Thymus (tissue), 14 donors: ENCODE data around the gene ETS1. TPM values are rescaled to one million over a fixed set of nuclear protein-coding genes. Genes with fewer than 3 reads are reported as not detected.

Source experiments
- DNase-seq, 9 donors: peaks; one replicate each; pipeline ENCODE4 v3.0.0-alpha.2; 2013; ENCODE audit warnings: low spot score in 9 of 9, low read depth in 6 of 9, missing footprints in 1 of 9
- H3K27ac ChIP-seq, 2 donors: one replicate each; pipeline ENCODE4 v1.5.1; 2013; ENCODE audit warnings: control low read depth in 1 of 2, low read depth in 1 of 2, low read length in 1 of 2, mild to moderate bottlenecking in 1 of 2, moderate library complexity in 1 of 2
- H3K27me3 ChIP-seq, 2 donors: one replicate each; pipeline ENCODE4 v1.5.1; 2013; ENCODE audit warnings: low read length in 1 of 2; ENCODE audit not compliant: control insufficient read depth in 2 of 2, insufficient read depth in 1 of 2
- H3K36me3 ChIP-seq, 2 donors: one replicate each; pipeline ENCODE4 v1.5.1; 2013; ENCODE audit warnings: low read length in 1 of 2, mild to moderate bottlenecking in 1 of 2, moderate library complexity in 1 of 2; ENCODE audit not compliant: control insufficient read depth in 2 of 2, insufficient read depth in 2 of 2
- H3K4me1 ChIP-seq, 2 donors: one replicate each; pipeline ENCODE4 v1.5.1; 2013; ENCODE audit warnings: low read length in 2 of 2; ENCODE audit not compliant: control insufficient read depth in 2 of 2, insufficient read depth in 2 of 2
- H3K4me3 ChIP-seq, 2 donors: one replicate each; pipeline ENCODE4 v1.5.1; 2013; ENCODE audit warnings: low read length in 2 of 2, control low read depth in 1 of 2, mild to moderate bottlenecking in 1 of 2
- H3K9me3 ChIP-seq, 2 donors: one replicate each; pipeline ENCODE4 v1.5.1; 2013; ENCODE audit warnings: low read length in 1 of 2, mild to moderate bottlenecking in 1 of 2; ENCODE audit not compliant: control insufficient read depth in 2 of 2, insufficient read depth in 1 of 2
- WGBS: extraction: QIAGEN DNeasy Blood & Tissue Kit; methylation state at CpG from one replicate; pipeline ENCODE4 v1.1.7; 2013; 5-methylcytosine and 5-hydroxymethylcytosine counted together
- long read RNA-seq, 10 donors: transcript quantifications; one replicate each; lab custom pipeline, GENCODE V29; 2026
- polyA plus RNA-seq: library from polyadenylated mRNA; stranded (reverse); fragments of 200-250 nt; gene quantifications from one replicate; pipeline ENCODE4 v1.2.3, GENCODE V29; 2013
- total RNA-seq: library from RNA; stranded (reverse); fragments of 120-200 nt; gene quantifications from one replicate; pipeline ENCODE4 v1.2.4, GENCODE V29; 2013
- donor health status: healthy.

ETS1 gene
- total RNA-seq (171 TPM), polyA plus RNA-seq (223 TPM)
- long read RNA-seq, donor 1, partial matches to known transcripts: 5 of 6 reads
- long read RNA-seq, donor 1, other reads (novel, unspliced or antisense): 0 of 6 reads
- long read RNA-seq, donor 2: 0 reads
- long read RNA-seq, donor 3, transcript ETS1-201 (8 exons, 2,231 nt): major isoform, 39 of 166 reads
- long read RNA-seq, donor 3, partial matches to known transcripts: 125 of 166 reads
- long read RNA-seq, donor 3, other reads (novel, unspliced or antisense): 0 of 166 reads
- long read RNA-seq, donor 4, full-length matches to known transcripts: 9 of 77 reads
- long read RNA-seq, donor 4, partial matches to known transcripts: 68 of 77 reads
- long read RNA-seq, donor 4, other reads (novel, unspliced or antisense): 0 of 77 reads
- long read RNA-seq, donor 5, transcript ETS1-201 (8 exons, 2,231 nt): major isoform, 33 of 158 reads
- long read RNA-seq, donor 5, partial matches to known transcripts: 125 of 158 reads
- long read RNA-seq, donor 5, other reads (novel, unspliced or antisense): 0 of 158 reads
- long read RNA-seq, donor 6, transcript ETS1-201 (8 exons, 2,231 nt): major isoform, 21 of 97 reads
- long read RNA-seq, donor 6, partial matches to known transcripts: 74 of 97 reads
- long read RNA-seq, donor 6, other reads (novel, unspliced or antisense): 0 of 97 reads
- long read RNA-seq, donor 7, full-length matches to known transcripts: 30 of 135 reads
- long read RNA-seq, donor 7, partial matches to known transcripts: 105 of 135 reads
- long read RNA-seq, donor 7, other reads (novel, unspliced or antisense): 0 of 135 reads
- long read RNA-seq, donor 8, transcript ETS1-201 (8 exons, 2,231 nt): major isoform, 7 of 48 reads
- long read RNA-seq, donor 8, partial matches to known transcripts: 39 of 48 reads
- long read RNA-seq, donor 8, other reads (novel, unspliced or antisense): 0 of 48 reads
- long read RNA-seq, donor 9, full-length matches to known transcripts: 22 of 75 reads
- long read RNA-seq, donor 9, partial matches to known transcripts: 53 of 75 reads
- long read RNA-seq, donor 9, other reads (novel, unspliced or antisense): 0 of 75 reads
- long read RNA-seq, donor 10, transcript ETS1-201 (8 exons, 2,231 nt): major isoform, 14 of 146 reads
- long read RNA-seq, donor 10, partial matches to known transcripts: 131 of 146 reads
- long read RNA-seq, donor 10, other reads (novel, unspliced or antisense): 0 of 146 reads

DNA sequence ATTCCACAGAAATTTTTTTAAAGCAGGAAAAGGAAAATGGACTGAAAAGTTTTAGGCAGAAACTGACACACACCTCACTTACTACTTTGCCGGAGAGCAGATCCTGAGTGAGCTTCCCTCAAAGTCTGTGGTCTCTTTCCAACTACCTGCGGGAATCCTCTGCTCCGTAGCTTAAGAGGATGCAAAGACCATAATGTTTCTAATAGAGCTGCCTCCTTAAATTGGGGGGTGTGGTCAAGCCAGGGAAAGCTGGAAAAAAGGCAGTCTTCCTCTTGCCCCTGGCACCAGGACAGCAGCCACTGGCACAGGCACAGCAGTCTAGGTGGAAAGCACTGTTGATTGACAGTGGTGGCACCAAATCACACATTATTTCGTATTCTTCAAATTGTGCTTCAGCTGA, at the start of gene ETS1:
Gene ETS1, minus strand, starts transcription at position 144 of the 400 bp plus-strand sequence. CDS start 14,428 bp downstream, outside the sequence.
- H3K27me3 ChIP-seq: no peaks in the 10 kb centered on the region
- WGBS: 92% methylated on average over 4 of the region's 4 CpGs
- H3K27ac ChIP-seq: no peak within 1 kb of the TSS

DNA sequence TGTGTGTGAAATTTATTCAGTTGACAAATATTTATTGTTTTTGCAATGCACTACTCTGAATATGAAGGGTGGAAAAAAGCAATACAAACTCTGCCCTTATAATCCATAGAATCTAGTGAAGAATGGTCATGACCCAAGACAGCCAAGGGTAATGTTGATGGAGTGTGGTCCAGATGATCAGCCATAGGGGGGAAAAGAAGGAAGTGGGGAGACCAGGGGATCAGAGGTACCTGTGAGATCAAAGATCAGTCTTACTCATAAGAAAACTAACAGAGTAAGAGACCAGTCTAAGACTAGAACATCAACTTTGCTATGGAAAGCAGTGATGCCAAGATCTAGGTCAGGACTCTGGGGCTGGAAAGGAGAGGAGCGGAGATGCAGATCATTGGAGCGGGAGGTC, 47.0 kb upstream of the ETS1 start:
- H3K27ac ChIP-seq: no peak overlapping the region
- no peak for DNase-seq
- no peak overlapping the region for H3K4me3 ChIP-seq
- no peaks in the 10 kb centered on the region for H3K36me3 ChIP-seq
- H3K4me1 ChIP-seq: peaks cover 23 to 25% of the 10 kb centered on the region in 2 donors
- no peaks in the 10 kb centered on the region for H3K27me3 ChIP-seq
- WGBS: 100% methylated on average over 2 of the region's 2 CpGs
- H3K9me3 ChIP-seq: no peaks in the 10 kb centered on the region

More for the DNA sequence above, at the start of gene ETS1:
- H3K9me3 ChIP-seq: no peaks in the 10 kb centered on the region
- DNase-seq: no peak
- H3K4me3 ChIP-seq: no peak within 1 kb of the TSS
- H3K36me3 ChIP-seq: no peaks in the 10 kb centered on the region
- peaks cover 0 to 15% of the 10 kb centered on the region in 2 donors for H3K4me1 ChIP-seq

DNA sequence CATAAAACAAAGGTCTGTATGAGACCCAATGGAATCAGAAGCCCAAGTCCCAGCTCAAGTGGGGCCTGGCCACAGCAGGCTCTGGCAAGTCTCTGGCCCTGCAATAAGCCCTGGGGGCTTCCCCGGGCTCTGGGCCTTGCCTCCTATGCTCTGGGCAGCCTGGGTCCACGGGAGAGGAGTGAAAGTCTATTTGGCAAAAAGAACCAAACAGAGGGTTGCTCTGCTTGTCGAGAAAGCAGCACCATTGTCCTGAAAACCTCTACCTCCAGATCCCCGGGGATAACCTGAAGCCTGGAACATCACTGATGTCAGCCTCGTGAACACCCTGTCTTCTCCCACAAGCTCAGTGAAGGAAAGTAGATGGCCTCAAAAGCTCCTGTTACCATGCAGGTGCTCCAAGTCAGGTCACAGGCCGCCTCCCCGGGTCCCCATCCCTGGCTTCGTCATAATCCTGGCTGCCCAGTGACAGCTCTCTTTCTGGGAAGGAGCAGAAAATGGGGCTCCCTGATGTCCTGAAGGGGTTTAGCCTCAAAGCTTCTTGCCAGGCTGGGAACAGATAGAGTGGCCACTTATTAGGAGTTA, 46.1 kb upstream of the ETS1 start:
- Histone ChIP-seq H3K4me3 (no peak overlapping the region), H3K9me3 (no peaks in the 10 kb centered on the region), H3K27me3 (no peaks in the 10 kb centered on the region), H3K36me3 (no peaks in the 10 kb centered on the region), H3K4me1 (peaks cover 32 to 34% of the 10 kb centered on the region in 2 donors), H3K27ac (no peak overlapping the region)
- no peak for DNase-seq
- 95% methylated on average over 8 of the region's 8 CpGs for WGBS

DNA sequence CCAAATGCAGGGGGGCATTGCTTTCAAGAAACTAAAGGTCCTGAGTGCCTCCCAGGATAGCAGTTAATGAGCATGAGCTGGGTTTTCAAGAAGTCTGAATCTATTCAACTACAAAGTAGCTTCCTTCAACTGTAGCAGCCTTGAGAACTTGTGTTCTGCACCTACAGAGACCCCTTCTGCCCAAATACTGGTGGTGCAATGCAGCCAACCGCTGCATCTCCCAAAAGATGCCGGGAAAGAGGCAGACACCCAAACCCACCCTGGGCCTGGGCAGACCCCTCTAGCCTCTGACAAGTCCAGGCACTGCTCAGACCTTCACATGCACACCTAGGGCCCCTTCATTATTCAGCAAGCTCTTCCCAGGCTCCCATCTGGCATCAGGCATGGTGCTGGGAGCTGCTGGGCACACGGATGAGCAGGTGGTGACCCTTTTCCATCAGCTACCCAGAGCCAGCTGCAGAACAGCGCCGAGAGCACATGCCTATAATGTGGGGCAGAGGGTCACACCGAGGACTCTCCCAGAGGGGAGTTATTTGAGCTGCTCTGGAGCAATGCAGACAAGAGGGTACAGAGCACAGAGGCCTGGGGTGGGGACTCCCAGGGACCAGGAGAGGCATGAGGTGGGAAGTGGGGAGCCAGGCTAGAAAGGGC, 44.9 kb upstream of the ETS1 start:
- peak in 3 of 9 donors; percentile 61 to 85 (median 77) for DNase-seq
- 56% methylated on average over 6 of the region's 6 CpGs for WGBS
- Histone ChIP-seq H3K4me1 (peaks cover 42 to 45% of the 10 kb centered on the region in 2 donors), H3K27me3 (no peaks in the 10 kb centered on the region), H3K36me3 (no peaks in the 10 kb centered on the region), H3K4me3 (no peak overlapping the region), H3K9me3 (no peaks in the 10 kb centered on the region), H3K27ac (no peak overlapping the region)

DNA sequence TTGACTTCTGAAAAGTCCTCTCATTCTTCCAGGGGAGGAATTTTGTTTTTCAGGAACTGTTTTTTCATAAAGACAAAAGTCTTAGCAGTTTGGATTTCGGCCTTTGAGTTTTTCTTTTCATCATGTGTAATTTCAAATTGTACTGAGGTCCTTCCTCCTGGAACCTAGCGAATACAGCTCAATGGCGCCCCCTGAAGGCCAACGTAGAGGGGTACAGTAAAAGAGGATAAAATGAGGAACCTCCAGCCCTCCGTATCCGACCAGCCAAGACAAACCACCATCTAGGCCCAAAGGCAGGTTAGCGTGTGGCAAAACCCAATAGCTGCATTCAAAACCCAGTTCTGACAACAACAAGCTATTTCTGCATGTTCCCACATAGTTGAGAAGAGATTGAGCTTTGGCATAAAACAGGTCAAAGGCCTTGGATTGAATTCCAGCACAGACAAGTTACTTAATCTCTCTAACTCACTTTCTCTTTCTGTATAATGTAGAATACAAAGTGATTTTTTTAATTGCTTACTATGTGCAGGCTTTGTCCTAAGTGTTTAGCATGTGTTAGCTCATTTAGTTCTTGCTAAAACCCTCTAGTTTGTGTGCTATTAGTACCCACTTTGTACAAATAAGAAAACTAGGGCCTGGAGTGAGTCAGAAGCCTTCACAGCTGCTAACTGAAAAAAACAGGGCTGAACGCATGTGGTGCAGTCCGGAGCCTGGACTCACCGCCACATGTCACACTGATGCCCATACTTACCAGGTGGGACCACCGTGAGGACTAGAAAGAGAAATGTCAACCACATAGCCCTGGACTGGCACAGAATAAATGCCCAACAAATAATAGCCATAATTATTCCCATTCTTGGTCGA, 43.2 kb upstream of the ETS1 start:
- Histone ChIP-seq H3K4me3 (no peak overlapping the region), H3K27me3 (no peaks in the 10 kb centered on the region), H3K9me3 (no peaks in the 10 kb centered on the region), H3K36me3 (no peaks in the 10 kb centered on the region), H3K27ac (peak overlapping the region; percentile 39 to 64), H3K4me1 (peaks cover 58 to 62% of the 10 kb centered on the region in 2 donors)
- peak; percentile 80 to 99 (median 95) for DNase-seq
- WGBS: 32% methylated on average over 12 of the region's 12 CpGs

DNA sequence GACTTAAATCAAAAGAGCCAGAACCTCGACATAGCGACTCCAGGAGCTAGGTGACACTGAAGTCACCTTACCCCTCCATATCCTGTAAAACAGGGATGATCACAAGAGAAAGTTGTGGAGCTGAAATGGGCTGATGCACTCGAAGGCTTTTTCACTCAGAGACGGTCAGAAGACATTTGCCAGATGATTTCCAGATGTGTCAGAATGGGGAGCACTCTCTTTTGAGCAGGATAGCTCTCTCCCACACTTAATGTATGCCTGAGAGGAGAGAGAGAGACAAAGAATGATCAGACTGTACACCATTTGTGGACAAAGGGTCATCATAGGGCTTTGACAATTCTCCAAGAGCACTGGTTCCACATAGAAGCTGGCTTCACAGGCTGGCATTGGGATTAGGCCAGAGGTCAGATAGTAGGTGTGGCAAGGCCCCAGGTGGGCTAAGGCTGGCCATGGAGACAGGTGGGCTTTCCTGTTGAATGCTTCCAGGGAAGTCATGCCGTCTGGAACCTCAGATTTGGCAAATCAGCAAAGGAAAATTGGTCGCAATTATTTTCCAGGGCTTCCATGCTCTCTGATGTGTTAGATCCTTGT, 42.3 kb upstream of the ETS1 start:
- 85% methylated on average over 6 of the region's 6 CpGs for WGBS
- no peaks in the 10 kb centered on the region for H3K36me3 ChIP-seq
- H3K4me3 ChIP-seq: no peak overlapping the region
- H3K4me1 ChIP-seq: peaks cover 68 to 72% of the 10 kb centered on the region in 2 donors
- DNase-seq: no peak
- H3K27me3 ChIP-seq: no peaks in the 10 kb centered on the region
- H3K27ac ChIP-seq: peak overlapping the region; percentile 67 to 89
- no peaks in the 10 kb centered on the region for H3K9me3 ChIP-seq

- Histone ChIP-seq H3K27ac (peak overlapping the region; percentile 55 to 89), H3K27me3 (no peaks in the 10 kb centered on the region), H3K4me3 (no peak overlapping the region), H3K9me3 (no peaks in the 10 kb centered on the region), H3K36me3 (no peaks in the 10 kb centered on the region), H3K4me1 (peaks cover 71 to 81% of the 10 kb centered on the region in 2 donors)
- WGBS: 80% methylated on average over 7 of the region's 7 CpGs
- no peak for DNase-seq
Observed at GRCh38 chr11:128628686-128629085, 41.3 kb upstream of the ETS1 start.
